PC-3 (cell line): ENCODE results near the gene MORN4.

Source experiments
- CTCF ChIP-seq: fragments of 300-600 bp; sonication (generic); conservative IDR thresholded peaks from 2 replicates; pipeline ENCODE4 v1.5.1; 2017; ENCODE audit warnings: antibody characterized with exemption, low read depth, mild to moderate bottlenecking, low read length
- EZH2 ChIP-seq: fragments of 300-600 bp; sonication (generic); IDR thresholded peaks from one replicate; pipeline ENCODE4 v1.6.1; 2017; ENCODE audit warnings: antibody characterized with exemption, mild to moderate bottlenecking, low read length; ENCODE audit not compliant: unreplicated experiment

- no peak for TF ChIP-seq CTCF
- TF ChIP-seq EZH2 = no peak
Measured at GRCh38 chr10:97590748-97591495, 42.4 kb downstream of the MORN4 start.
